ENCODE measurements around the gene MTFR2. TPM values are rescaled to one million over a fixed set of nuclear protein-coding genes. Genes with fewer than 3 reads are reported as not detected.
A peak's percentile ranks its signal among the peaks of the same experiment; 100 is the strongest.

The MTFR2 gene
- total and polyA plus RNA-seq, 2 of the 13 experiments (the other 11 are each of a cell fraction or from before 2014, with no cell fraction given) = 6.7 to 10.7 TPM

GRCh38 chr6:136289579-136290409, 39.7 kb upstream of the MTFR2 start, which contains the start of gene BCLAF1 (continued):
- TF ChIP-seq CEBPZ (IDR thresholded peaks at IDR 0.05; ENCODE audit: low read length) = no peak
- no peak; the same call in 1 of the 2 replicates for TF ChIP-seq MEIS2 (CRISPR knock-in tag; IDR thresholded peaks at IDR 0.05)
- TF ChIP-seq ZBED4 (CRISPR knock-in tag; IDR thresholded peaks at IDR 0.05; ENCODE audit: borderline replicate concordance) = no peak; the same call in 1 of the 2 replicates
- peak; percentile 91 for TF ChIP-seq NRL (CRISPR knock-in tag; IDR thresholded peaks at IDR 0.05; ENCODE audit: borderline replicate concordance)
- TF ChIP-seq ZFP36 (IDR thresholded peaks at IDR 0.05; ENCODE audit: borderline replicate concordance, low read depth, low read length, partially characterized antibody) = no peak
- no peak; the same call in none of the 2 replicates for TF ChIP-seq ZNF230 (CRISPR knock-in tag; IDR thresholded peaks at IDR 0.05)
- peak; percentile 93 for TF ChIP-seq KLF13 (CRISPR knock-in tag; IDR thresholded peaks at IDR 0.05)
- peak; percentile 27 for TF ChIP-seq ZFP37 (CRISPR knock-in tag; IDR thresholded peaks at IDR 0.05; ENCODE audit: borderline replicate concordance)
- TF ChIP-seq ZNF879 (CRISPR knock-in tag; IDR thresholded peaks at IDR 0.05) = no peak
- no peak for TF ChIP-seq ZMAT5 (CRISPR knock-in tag; IDR thresholded peaks at IDR 0.05; ENCODE audit: borderline replicate concordance, low read depth)
- peak; percentile 98 to 99 for TF ChIP-seq POLR2A (IDR thresholded peaks at IDR 0.05; ENCODE audit: insufficient read depth in 1 of 2, low read depth in 2 of 2, low read length in 2 of 2)
- peak; percentile 38; the same call in 1 of the 2 replicates for TF ChIP-seq HIVEP1 (CRISPR knock-in tag; IDR thresholded peaks at IDR 0.05)
- no peak for TF ChIP-seq ZNF101 (CRISPR knock-in tag; IDR thresholded peaks at IDR 0.05; ENCODE audit: borderline replicate concordance, low read depth)
- peak; percentile 87 for TF ChIP-seq GATAD1 (CRISPR knock-in tag; IDR thresholded peaks at IDR 0.05)
- no peak for TF ChIP-seq E2F2 (CRISPR knock-in tag; IDR thresholded peaks at IDR 0.05; ENCODE audit: borderline replicate concordance)
- 0 out of 2 replicates have a peak, but pooled peaks have one; percentile 11 for TF ChIP-seq ZNF616 (CRISPR knock-in tag; IDR thresholded peaks at IDR 0.05; ENCODE audit: low read depth)
- no peak for TF ChIP-seq ZNF496 (CRISPR knock-in tag; IDR thresholded peaks at IDR 0.05; ENCODE audit: insufficient replicate concordance)
- peak; percentile 71 for TF ChIP-seq ZBTB25 (CRISPR knock-in tag; IDR thresholded peaks at IDR 0.05)

All from HepG2 (cell line).